H1 (cell line): ENCODE measurements around the gene ASPG. TPM values are rescaled to one million over a fixed set of nuclear protein-coding genes. Genes with fewer than 3 reads are reported as not detected.

Source experiments
- CTCF ChIA-PET: fragments of 300-600 bp; sonication (Branson Sonifier 250); formaldehyde crosslinking; loops from one replicate; lab custom pipeline; 2021; ENCODE audit not compliant: partially characterized antibody; lab: Charles Lee
- POLR2A ChIA-PET: fragments of 300-600 bp; sonication (Branson Sonifier 250); formaldehyde crosslinking; loops from one replicate; lab custom pipeline; 2021; ENCODE audit warnings: inconsistent platforms; ENCODE audit not compliant: partially characterized antibody; lab: Charles Lee
- DNase-seq, 2 experiments: peaks; one replicate each; pipeline versions ENCODE4 v3.0.0 to v3.0.0-alpha.2; 2010 to 2022; ENCODE audit warnings: low spot score in 2 of 2, low read depth in 1 of 2, mixed read lengths in 1 of 2
- FAIRE-seq: peaks from 2 replicates; lab custom pipeline; 2011; peaks lifted over from hg19 to GRCh38; lab: Jason Lieb, UNC
- H2AFZ ChIP-seq: 2 replicates; pipeline ENCODE4 v1.8.1; 2012; ENCODE audit warnings: low read length, inconsistent platforms
- H2AK5ac ChIP-seq: 2 replicates; pipeline ENCODE4 v1.6.1; 2013; ENCODE audit warnings: low read depth, low read length
- H2BK120ac ChIP-seq: replicated peaks from 2 replicates; pipeline ENCODE3; 2013; ENCODE audit warnings: low read depth, low read length, inconsistent platforms
- H2BK12ac ChIP-seq: 2 replicates; pipeline ENCODE4 v1.6.1; 2013; ENCODE audit warnings: low read depth, low read length
- H2BK15ac ChIP-seq: 2 replicates; pipeline ENCODE4 v1.6.1; 2013; ENCODE audit warnings: low read length
- H2BK20ac ChIP-seq: 2 replicates; pipeline ENCODE4 v1.6.1; 2013; ENCODE audit warnings: low read length
- H2BK5ac ChIP-seq: 2 replicates; pipeline ENCODE4 v1.6.1; 2013; ENCODE audit warnings: low read depth, low read length
- H3K14ac ChIP-seq: 2 replicates; pipeline ENCODE4 v1.6.1; 2013; ENCODE audit warnings: inconsistent platforms; ENCODE audit not compliant: insufficient read length
- H3K18ac ChIP-seq: 2 replicates; pipeline ENCODE4 v1.6.1; 2013; ENCODE audit warnings: low read length; ENCODE audit errors: extremely low read depth
- H3K23ac ChIP-seq: 2 replicates; pipeline ENCODE4 v1.6.1; 2013; ENCODE audit warnings: inconsistent platforms; ENCODE audit not compliant: insufficient read length
- H3K23me2 ChIP-seq: 2 replicates; pipeline ENCODE4 v1.6.1; 2013; ENCODE audit warnings: low read depth, low read length
- H3K27ac ChIP-seq: 2 replicates; pipeline ENCODE4 v1.6.1; 2011; ENCODE audit warnings: low read depth, low read length, inconsistent platforms
- H3K27me3 ChIP-seq, 4 experiments: replicated peaks in 1 of 4; 1 replicate in 1 of 4; 2 replicates in 3 of 4; pipeline versions ENCODE4 v1.6.1 to v1.8.1; 2011 to 2013; ENCODE audit warnings: low read length in 3 of 4, mild to moderate bottlenecking in 3 of 4, inconsistent platforms in 2 of 4, mixed read lengths in 2 of 4, moderate library complexity in 1 of 4; ENCODE audit not compliant: control insufficient read depth in 3 of 4, insufficient read depth in 3 of 4; ENCODE audit errors: extremely low read depth in 1 of 4
- H3K36me3 ChIP-seq, 4 experiments: 2 replicates each; pipeline versions ENCODE4 v1.6.1 to v1.8.1; 2011 to 2013; ENCODE audit warnings: mild to moderate bottlenecking in 4 of 4, low read length in 3 of 4, moderate library complexity in 2 of 4, control low read depth in 1 of 4, inconsistent platforms in 1 of 4; ENCODE audit not compliant: insufficient read depth in 4 of 4, control insufficient read depth in 2 of 4
- H3K4ac ChIP-seq: replicated peaks from 2 replicates; pipeline ENCODE3; 2013; ENCODE audit warnings: low read length, low read depth, mixed read lengths, inconsistent platforms; ENCODE audit not compliant: insufficient read length
- H3K4me1 ChIP-seq, 4 experiments: replicated peaks in 1 of 4; 1 replicate in 1 of 4; 2 replicates in 3 of 4; pipeline versions ENCODE4 v1.6.1 to v1.8.1; 2011 to 2013; ENCODE audit warnings: low read length in 3 of 4, inconsistent platforms in 2 of 4, mixed read lengths in 1 of 4; ENCODE audit not compliant: insufficient read depth in 4 of 4, control insufficient read depth in 3 of 4
- H3K4me2 ChIP-seq, 2 experiments: 2 replicates each; pipeline versions ENCODE4 v1.6.1 to v1.8.1; 2011 to 2013; ENCODE audit warnings: low read depth in 2 of 2, low read length in 2 of 2, control low read depth in 1 of 2, inconsistent platforms in 1 of 2, mild to moderate bottlenecking in 1 of 2; ENCODE audit not compliant: insufficient read depth in 1 of 2
- H3K4me3 ChIP-seq, 4 experiments: fragments of 200-600, 300-600 bp in 1 of 4; sonication (generic), shearing (Covaris generic), sonication (Bioruptor Twin) in 1 of 4; 2 replicates each; pipeline versions ENCODE4 v1.5.1 to v1.8.1; 2011 to 2016; ENCODE audit warnings: low read length in 4 of 4, low read depth in 3 of 4, control low read depth in 2 of 4, inconsistent platforms in 2 of 4, mild to moderate bottlenecking in 2 of 4, mixed read lengths in 1 of 4, moderate library complexity in 1 of 4; ENCODE audit not compliant: insufficient read depth in 2 of 4; ENCODE audit errors: extremely low read depth in 1 of 4
- H3K56ac ChIP-seq: replicated peaks from 2 replicates; pipeline ENCODE3; 2013; ENCODE audit warnings: low read depth, mild to moderate bottlenecking, mixed read lengths, low read length, inconsistent platforms; ENCODE audit not compliant: insufficient read length
- H3K79me1 ChIP-seq: 2 replicates; pipeline ENCODE4 v1.6.1; 2013; ENCODE audit warnings: low read depth, low read length, control low read depth
- H3K79me2 ChIP-seq, 2 experiments: 2 replicates each; pipeline versions ENCODE4 v1.6.1 to v1.8.1; 2012 to 2013; ENCODE audit warnings: low read length in 2 of 2, mild to moderate bottlenecking in 2 of 2, inconsistent platforms in 1 of 2; ENCODE audit not compliant: insufficient read depth in 2 of 2, control insufficient read depth in 1 of 2
- H3K9ac ChIP-seq, 4 experiments: replicated peaks in 1 of 4; 1 replicate in 1 of 4; 2 replicates in 3 of 4; pipeline versions ENCODE4 v1.6.1 to v1.8.1; 2011 to 2013; ENCODE audit warnings: low read depth in 3 of 4, low read length in 3 of 4, control low read depth in 2 of 4, mild to moderate bottlenecking in 2 of 4, moderate library complexity in 2 of 4, inconsistent platforms in 1 of 4; ENCODE audit errors: extremely low read depth in 1 of 4
- H3K9me3 ChIP-seq, 2 experiments: 2 replicates each; pipeline versions ENCODE4 v1.6.1 to v1.8.1; 2012 to 2013; ENCODE audit warnings: mild to moderate bottlenecking in 2 of 2, moderate library complexity in 2 of 2, control low read depth in 1 of 2, inconsistent platforms in 1 of 2, low read depth in 1 of 2, low read length in 1 of 2, mixed read lengths in 1 of 2; ENCODE audit not compliant: insufficient read depth in 2 of 2
- H4K20me1 ChIP-seq, 2 experiments: replicated peaks in 1 of 2; 2 replicates each; pipeline versions ENCODE3 to v1.8.1; 2011 to 2013; ENCODE audit warnings: inconsistent platforms in 2 of 2, low read length in 2 of 2, mild to moderate bottlenecking in 1 of 2; ENCODE audit not compliant: insufficient read depth in 2 of 2, control insufficient read depth in 1 of 2
- H4K5ac ChIP-seq: 2 replicates; pipeline ENCODE4 v1.6.1; 2013; ENCODE audit warnings: low read length, low read depth, mixed read lengths, inconsistent platforms; ENCODE audit not compliant: insufficient read length
- H4K8ac ChIP-seq: 2 replicates; pipeline ENCODE4 v1.8.0; 2013; ENCODE audit warnings: mild to moderate bottlenecking, moderate library complexity, low read length, inconsistent platforms; ENCODE audit not compliant: insufficient read depth; ENCODE audit errors: extremely low read depth
- H4K91ac ChIP-seq: replicated peaks from 2 replicates; pipeline ENCODE3; 2013; ENCODE audit warnings: low read length, mixed read lengths, inconsistent platforms; ENCODE audit not compliant: insufficient read length
- BRCA1 ChIP-seq: IDR thresholded peaks from 2 replicates; pipeline ENCODE4 v1.6.1; 2012; ENCODE audit warnings: low read depth, low read length, improper control_type of control experiment
- E2F6 ChIP-seq: IDR thresholded peaks from 2 replicates; pipeline ENCODE4 v1.6.1; 2012; ENCODE audit warnings: inconsistent platforms
- HDAC2 ChIP-seq, 2 experiments: fragments of 300-600 bp in 1 of 2; sonication (generic) in 1 of 2; IDR thresholded peaks; 2 replicates each; pipeline ENCODE4 v1.6.1; 2011 to 2012; ENCODE audit warnings: low read depth in 2 of 2, low read length in 2 of 2, mild to moderate bottlenecking in 2 of 2, moderate library complexity in 2 of 2, borderline replicate concordance in 1 of 2, inconsistent platforms in 1 of 2
- KDM1A ChIP-seq: fragments of 200-600, 300-600 bp; sonication (generic); IDR thresholded peaks from 2 replicates; pipeline ENCODE4 v1.7.1; 2016; ENCODE audit warnings: mild to moderate bottlenecking, low read length, borderline replicate concordance
- SIN3A ChIP-seq, 2 experiments: IDR thresholded peaks in 1 of 2; conservative IDR thresholded peaks in 1 of 2; 2 replicates each; pipeline ENCODE4 v1.6.1; 2011 to 2012; ENCODE audit warnings: low read length in 2 of 2, improper control_type of control experiment in 1 of 2, low read depth in 1 of 2, mild to moderate bottlenecking in 1 of 2
- USF2 ChIP-seq: IDR thresholded peaks from 2 replicates; pipeline ENCODE4 v1.6.1; 2011; ENCODE audit warnings: low read length, improper control_type of control experiment
- WGBS, 2 experiments: shearing (Covaris generic) in 1 of 2; methylation state at CpG; one replicate each; pipeline versions ENCODE4 v1.1.6 to v1.1.7; 2013 to 2015; ENCODE audit warnings: low lambda C conversion rate in 2 of 2, mixed read lengths in 2 of 2, inconsistent platforms in 1 of 2, low coverage in 1 of 2, missing lambda C conversion rate in 1 of 2; ENCODE audit not compliant: insufficient replicate concordance in 2 of 2, insufficient coverage in 1 of 2, insufficient read length in 1 of 2; ENCODE audit errors: extremely low coverage in 1 of 2, missing lambda C conversion rate in 1 of 2; 5-methylcytosine and 5-hydroxymethylcytosine counted together
- polyA plus RNA-seq, 7 experiments: library from polyadenylated mRNA; depleted of rRNA in 3 of 7; stranded (reverse) in 5 of 7; unstranded in 2 of 7; fragments of >200 nt in 5 of 7; fragments of 200-250 nt in 2 of 7; gene quantifications; 1 replicate in 5 of 7; 2 replicates in 1 of 7; 4 replicates in 1 of 7; pipeline versions ENCODE4 v1.2.1 to v1.2.3, GENCODE V29; 2011 to 2013; ENCODE audit warnings: missing spikeins in 2 of 7, mixed read lengths in 2 of 7
- total RNA-seq: library from RNA; stranded (reverse); fragmentation: NEBNext Ultra II Directional; extraction: Animal tissue kit (Norgen Biotek cat#: 25700); gene quantifications from 2 replicates; pipeline ENCODE4 v1.2.1, GENCODE V29; 2021

ASPG gene
- total and polyA plus RNA-seq, 2 of the 8 experiments (the other 6 are each of a cell fraction or from before 2014, with no cell fraction given) = 0.34 to 0.59 TPM

- 12% methylated on average over 11 of the region's 14 CpGs; no CpG with 5 or more reads in 1 of the 2 experiments for WGBS, 2 experiments
- Histone ChIP-seq H3K23me2 (peaks cover 31% of the 10 kb centered on the region), H3K4me2 (peak overlapping the region; percentile 83 to 88), H3K14ac (no peak overlapping the region), H4K20me1 (peaks cover 16 to 35% of the 10 kb centered on the region in 2 experiments), H2BK20ac (no peak overlapping the region), H4K91ac (peak overlapping the region; percentile 93), H2BK5ac (no peak overlapping the region), H3K4me3 (peak overlapping the region; percentile 61 to 88 (median 64)), H3K56ac (peak overlapping the region; percentile 9), H3K27me3 (peaks cover 21 to 33% (median 27%) of the 10 kb centered on the region in 4 experiments), H3K79me1 (peaks cover 11% of the 10 kb centered on the region), H3K79me2 (peaks cover 20 to 56% of the 10 kb centered on the region in 2 experiments; a peak in 3 of 4 replicates), H3K18ac (no peak overlapping the region; the same call in 1 of the 2 replicates), H2AFZ (no peak overlapping the region), H3K4me1 (peaks cover 0 to 44% (median 31%) of the 10 kb centered on the region in 4 experiments; a peak in 6 of 7 replicates), H3K9ac (0 out of 7 replicates have a peak overlapping the region, but pooled peaks of 1 of the 4 experiments have one; percentile 50), H3K9me3 (no peaks in the 10 kb centered on the region), H4K5ac (no peak overlapping the region), H3K27ac (no peak overlapping the region), H3K36me3 (no peaks in the 10 kb centered on the region; a peak in 2 of 8 replicates), H3K4ac (peak overlapping the region; percentile 85), H3K23ac (no peak overlapping the region), H4K8ac (no peak overlapping the region), H2BK15ac (no peak overlapping the region), H2BK12ac (peak overlapping the region; percentile 60; the same call in 1 of the 2 replicates), H2BK120ac (peak overlapping the region; percentile 78), H2AK5ac (no peak overlapping the region)
- POLR2A ChIA-PET = interaction anchor here (1.4 kb wide), 1 partner anchor 12 kb away, joined by 3 read pairs; no protein-coding TSS in a partner anchor
- FAIRE-seq (no peak), DNase-seq (peak in 1 of 2 experiments; percentile 52)
- CTCF ChIA-PET = interaction anchor here (0.7 to 2.2 kb wide), 10 partner anchors 9 to 424 kb away, joined by 3 to 8 read pairs (median 4); no protein-coding TSS in a partner anchor
- no peak for TF ChIP-seq SIN3A (conservative IDR thresholded peaks at IDR 0.05 in 1 of 2, IDR thresholded peaks at IDR 0.05 in 1 of 2; ENCODE audit: low read depth in 1 of 2, low read length in 2 of 2)
- no peak for TF ChIP-seq USF2
- no peak for TF ChIP-seq E2F6
- TF ChIP-seq BRCA1 = no peak
- TF ChIP-seq KDM1A = peak; percentile 47; the same call in 1 of the 2 replicates
- TF ChIP-seq HDAC2 (IDR thresholded peaks at IDR 0.05; ENCODE audit: borderline replicate concordance in 1 of 2, low read depth in 2 of 2, low read length in 2 of 2) = 0 out of 4 replicates have a peak, but pooled peaks of 1 of the 2 experiments have one; percentile 62
Measured at GRCh38 chr14:104139460-104140212, 54.1 kb downstream of the ASPG start.
